ENCODE measurements around the gene HPCAL1. TPM values are rescaled to one million over a fixed set of nuclear protein-coding genes. Genes with fewer than 3 reads are reported as not detected.

The HPCAL1 gene
- polyA plus RNA-seq, 3 donors: 28.0 to 31.3 (median 31.2) TPM

DNA sequence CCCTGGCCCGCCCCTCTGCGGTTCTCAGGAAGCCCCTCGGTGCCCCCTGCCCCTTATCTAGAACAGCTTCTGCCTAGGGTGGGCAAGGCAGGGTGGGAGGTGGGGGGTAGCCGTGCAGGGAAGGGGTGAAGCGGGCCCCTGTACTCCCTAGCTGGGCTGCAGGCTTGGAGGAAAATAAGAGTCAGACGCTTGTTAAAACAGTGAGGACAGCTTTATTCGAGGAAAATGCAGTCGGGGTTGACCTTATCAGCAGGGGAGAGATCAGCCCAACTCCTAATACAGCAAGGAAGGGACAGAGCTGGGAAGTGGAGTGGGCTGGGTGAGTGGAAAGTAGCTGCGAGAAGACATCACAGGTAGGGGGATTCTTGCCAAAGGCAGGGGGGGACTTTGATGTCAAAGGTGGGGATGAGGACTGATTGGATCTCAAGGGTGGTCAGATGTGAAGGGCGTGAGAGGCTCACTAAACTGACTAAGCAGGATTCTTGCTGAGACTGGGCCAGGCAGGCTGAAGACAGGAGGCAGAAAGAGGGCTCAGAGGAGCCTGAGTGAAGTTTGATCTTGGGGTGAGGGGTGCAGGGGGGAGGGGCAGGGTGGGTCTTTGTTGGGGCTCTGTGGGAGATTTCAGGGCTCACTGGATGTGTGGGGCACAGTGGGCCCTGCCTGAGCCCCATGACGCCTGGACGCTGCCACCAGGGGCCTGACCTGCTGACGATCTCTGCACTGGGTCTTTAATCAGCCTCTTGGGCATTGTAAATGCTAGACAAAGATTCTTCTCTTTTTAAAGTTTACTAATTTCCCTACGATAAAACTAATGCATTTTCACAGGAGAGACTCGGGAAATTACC is 29.9 kb downstream of the HPCAL1 start:
- no peak for DNase-seq

GRCh38 chr2:10333247-10333613 is 30.5 kb downstream of the HPCAL1 start:
- DNase-seq: no peak

DNA sequence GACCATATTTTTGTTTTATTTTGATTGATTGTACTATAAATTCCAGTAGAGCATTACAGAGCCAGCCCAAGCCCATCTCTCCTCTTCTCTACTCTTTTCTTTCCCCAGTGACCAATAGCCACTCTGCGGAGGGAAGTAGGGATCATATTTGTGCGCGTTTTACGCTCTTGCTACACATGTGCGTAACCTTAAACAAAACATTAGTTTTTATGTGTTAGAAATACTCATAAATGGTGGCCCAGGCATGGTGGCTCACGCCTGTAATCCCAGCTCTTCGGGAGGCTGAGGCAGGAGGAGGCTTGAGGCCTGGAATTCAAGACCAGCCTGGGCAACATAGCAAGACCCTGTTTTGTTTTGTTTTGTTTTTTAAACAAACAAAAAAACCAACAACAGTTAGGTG is 31.3 kb downstream of the HPCAL1 start:
- no peak for DNase-seq

- no peak for DNase-seq
Measured at GRCh38 chr2:10335046-10335840, 32.5 kb downstream of the HPCAL1 start.

DNA sequence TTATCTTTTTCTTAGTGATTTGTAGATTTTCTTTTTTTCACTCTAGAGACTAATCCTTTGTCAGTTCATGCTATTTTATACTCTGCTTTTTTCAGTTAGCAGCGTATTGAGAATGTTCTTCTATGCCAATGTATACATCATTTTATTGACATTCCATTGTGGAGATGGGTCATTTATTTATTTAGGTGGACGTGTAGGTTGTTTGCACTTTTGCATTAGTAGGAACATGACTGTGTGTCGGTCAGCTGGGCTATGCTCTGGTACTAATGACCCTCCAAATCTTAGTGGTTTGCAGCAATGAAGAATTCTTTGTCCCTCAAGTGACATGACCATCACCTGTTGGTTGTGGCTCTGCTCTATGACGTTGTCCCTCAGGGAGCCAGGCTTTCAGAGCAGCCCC is 33.6 kb downstream of the HPCAL1 start:
- no peak for DNase-seq

GRCh38 chr2:10337449-10338269 is 35.0 kb downstream of the HPCAL1 start:
- DNase-seq: no peak

DNA sequence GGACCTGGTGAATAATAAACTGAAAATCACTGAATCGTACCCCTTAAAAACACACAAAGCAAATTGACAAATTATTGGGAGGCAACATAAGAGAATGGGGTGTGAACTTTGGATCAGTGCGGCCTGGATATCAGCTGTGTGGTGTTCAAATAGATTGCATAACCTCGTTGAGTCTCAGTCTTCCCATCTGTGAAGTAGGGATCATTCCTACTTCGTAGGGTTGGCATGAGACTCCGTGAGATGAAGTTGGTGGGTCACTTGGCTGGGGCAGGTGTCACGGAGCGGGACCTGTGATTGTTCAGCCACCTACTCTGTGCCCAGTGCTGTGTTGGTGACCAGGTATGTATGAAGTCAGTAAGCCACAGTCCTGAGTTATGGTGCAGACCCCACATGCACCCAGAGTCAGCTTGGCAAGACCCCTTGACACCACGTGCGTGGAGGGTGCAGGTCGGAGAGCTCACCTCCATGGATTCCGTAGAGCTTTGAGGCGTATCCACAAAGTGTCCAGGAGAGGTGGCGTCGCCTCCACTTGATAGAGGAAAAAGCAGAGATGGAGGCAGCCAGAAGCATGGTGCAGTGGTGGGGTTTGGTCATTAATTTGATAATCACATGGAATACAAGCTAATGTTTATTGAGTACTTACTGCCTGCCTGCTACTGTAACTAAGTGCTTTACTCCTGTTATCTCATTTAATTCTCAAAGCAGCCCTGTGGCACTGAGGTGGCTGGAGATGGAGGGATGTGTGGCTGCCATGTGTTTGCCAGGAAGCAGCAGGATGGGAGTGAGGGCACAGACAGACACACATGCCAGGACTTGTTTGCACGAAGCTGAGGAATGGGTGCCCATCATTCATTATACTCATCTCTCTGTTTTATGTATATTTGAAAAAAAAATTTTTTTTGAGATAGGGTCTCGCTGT is 35.8 kb downstream of the HPCAL1 start:
- no peak for DNase-seq

DNA sequence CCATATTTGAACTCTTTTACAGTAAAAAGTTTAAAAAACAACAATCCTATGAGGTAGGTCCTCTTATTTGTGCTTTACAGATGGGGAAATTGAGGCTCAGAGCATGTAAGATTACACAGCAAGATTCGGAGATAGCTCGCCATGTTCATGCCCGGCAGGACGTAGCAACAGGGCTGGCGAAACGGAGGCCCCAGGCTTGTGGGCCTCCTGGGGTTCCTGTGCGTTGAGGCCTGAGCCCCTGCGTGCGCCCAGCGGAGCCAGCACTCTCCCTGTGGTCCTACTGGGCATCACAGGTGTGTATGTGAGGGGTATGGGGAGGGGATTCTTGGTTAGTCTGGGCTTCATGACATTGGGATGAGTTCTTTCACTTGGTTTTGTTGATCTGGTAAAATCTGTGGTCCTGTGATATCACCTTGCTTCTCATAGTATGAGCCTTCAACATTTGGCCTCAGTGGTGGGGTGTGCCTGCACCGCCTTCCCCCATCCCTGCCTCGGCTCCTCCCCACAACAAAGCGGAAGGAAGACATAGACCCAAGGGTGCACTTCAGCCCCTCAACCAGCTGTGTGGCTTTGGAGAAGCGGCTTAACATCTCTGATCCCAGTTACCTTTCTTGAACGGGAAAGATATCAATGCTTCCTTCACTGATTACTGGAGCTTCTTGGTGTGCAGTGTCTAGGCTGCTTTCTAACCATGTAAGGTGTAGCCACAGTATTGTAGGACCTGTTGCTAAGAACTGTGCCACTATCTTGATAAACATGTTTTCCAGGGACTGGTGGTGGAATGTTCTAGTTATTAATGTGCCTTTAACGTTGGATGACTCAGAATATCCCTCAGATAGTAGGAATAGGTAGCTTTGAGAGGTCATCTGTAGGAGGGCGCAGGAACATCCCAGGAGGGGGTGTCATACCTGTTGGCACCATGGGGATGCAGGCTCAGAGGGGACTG is 37.2 kb downstream of the HPCAL1 start:
- DNase-seq: no peak

- no peak for DNase-seq
Measured at GRCh38 chr2:10340593-10340975, 37.9 kb downstream of the HPCAL1 start.

GRCh38 chr2:10341193-10341592 is 38.5 kb downstream of the HPCAL1 start:
- no peak for DNase-seq

GRCh38 chr2:10342245-10342951 is 39.7 kb downstream of the HPCAL1 start:
- no peak for DNase-seq

DNA sequence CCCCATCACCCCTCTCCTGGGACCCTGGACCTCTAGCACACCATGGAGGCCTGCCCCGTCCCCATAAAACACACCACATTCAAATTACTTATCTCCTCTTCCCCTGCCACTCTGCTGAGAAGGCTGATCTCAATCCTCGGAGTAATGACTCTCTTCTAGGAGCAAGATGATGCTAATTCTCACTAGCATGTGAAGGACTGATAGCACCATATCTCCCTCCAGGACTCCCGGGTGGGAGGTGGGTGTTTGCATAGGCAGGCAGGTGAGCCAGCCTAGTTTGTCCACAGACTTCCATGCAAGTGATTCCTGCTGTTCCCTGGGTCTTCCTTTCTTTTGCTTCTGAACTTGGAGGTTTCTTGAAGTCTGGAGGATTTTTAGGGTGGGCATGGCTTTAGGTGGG is 40.5 kb downstream of the HPCAL1 start:
- DNase-seq: no peak

DNA sequence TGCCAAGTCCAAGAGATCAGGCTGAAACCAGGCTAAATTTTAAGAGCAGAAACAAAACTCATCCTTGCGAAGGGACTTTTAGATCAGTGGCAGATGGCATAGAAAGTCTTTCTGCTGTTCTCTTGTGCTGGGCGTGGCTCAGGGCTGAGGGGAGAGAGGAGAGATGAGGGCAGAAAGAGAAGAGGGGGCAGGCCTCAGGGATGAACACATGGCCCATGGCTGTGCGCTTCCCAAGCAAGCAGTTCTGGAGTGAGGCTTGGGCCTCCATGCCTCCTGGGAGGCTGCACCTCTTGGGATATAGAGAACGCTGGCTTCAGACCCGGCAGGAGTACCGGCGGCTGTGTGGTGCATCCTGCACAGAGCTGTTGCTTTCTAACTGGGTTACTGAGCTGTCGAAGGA is 41.0 kb downstream of the HPCAL1 start:
- DNase-seq: no peak

DNA sequence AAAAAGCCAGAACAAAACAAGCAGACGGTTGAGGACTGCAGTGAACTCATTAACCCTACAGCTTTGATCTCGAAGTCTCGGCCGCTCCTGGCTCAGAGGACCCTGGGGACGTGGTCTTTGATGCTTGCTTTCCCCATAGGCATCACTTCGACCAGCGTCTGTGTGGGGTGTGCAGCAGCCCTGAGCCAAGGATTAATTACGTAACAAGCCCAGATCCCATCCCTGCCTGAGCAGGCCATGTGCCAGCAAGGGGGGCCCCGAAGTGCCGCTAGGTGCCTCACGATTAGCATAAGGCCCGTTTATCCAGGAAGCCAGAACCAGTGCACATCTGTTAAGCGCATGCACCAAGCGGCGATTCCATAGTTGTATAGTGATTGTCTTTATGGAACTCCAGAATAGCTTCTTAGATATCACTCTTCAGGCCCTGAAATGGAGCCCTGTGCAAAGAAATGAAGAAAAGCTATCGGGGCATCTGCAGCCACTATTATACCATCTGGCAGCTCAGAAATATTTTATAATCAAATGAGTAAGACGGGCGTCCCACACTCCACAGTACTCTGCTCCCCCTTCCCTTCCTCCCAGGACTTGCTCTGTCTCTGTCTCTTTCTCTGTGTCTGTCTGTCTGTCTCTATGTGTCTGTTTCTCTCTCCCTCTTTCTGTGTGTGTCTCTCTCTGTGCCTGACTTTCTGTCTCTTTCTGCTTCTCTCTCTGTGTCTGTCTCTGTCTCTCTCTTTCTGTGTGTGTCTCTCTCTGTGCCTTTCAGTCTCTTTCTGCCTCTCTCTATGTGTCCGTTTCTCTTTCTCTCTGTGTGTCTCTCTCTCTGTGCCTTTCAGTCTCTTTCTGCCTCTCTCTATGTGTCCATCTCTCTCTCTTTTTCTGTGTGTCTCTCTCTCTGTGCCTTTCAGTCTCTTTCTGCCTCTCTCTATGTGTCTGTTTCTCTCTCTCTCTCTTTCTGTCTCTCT is 41.7 kb downstream of the HPCAL1 start:
- no peak for DNase-seq

GRCh38 chr2:10345126-10345525 is 42.4 kb downstream of the HPCAL1 start:
- no peak for DNase-seq

GRCh38 chr2:10345813-10346212 is 43.1 kb downstream of the HPCAL1 start:
- DNase-seq: no peak

DNA sequence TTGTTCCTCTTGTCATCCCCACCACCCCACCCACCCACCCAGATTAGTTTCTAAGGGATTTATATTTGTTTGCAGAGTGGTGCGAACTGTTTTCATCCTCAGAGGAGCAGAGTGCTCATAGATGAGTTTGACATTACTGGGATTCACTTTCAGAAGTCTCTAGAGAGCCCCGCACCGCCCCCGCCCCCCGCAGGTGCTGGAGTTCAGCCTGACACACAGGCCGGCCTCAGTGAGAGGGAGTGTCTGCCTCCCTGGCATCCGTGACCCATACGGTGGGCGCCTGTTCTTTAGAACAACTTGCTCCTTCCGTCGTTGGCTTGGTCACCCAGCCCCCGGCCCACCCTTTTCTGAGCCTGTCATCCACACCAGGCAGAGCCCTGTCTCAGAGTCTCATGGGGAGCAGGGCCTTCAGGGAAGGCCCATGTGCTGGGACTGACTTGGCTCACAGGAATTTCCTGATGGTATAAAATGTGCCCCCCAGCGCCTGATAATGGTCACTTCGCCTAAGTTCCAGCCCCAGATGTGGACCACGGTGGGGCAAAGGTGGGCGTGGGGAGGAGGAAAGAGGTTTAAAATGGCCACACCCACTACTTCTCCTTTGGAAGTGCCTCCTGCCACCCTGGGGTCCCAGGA is 44.3 kb downstream of the HPCAL1 start:
- DNase-seq: no peak

DNA sequence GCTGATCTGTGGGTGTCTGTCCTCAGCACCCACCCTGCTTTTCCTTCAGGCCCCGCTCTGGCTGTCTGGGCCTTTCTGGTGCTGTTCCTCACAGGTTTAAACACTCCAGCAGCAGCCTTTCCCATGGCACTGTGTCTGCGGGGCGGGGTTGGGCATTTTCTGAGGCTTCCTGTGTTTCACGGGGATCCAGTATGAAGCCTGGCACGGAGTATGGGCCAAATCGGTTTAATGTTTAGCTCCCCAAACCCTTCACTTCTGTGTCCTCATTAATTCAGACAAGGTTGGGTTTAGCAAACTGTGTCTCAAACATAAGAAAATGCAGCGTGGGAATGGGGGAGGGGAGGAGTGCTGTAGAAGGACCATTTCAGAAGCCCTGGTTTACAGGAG is 44.9 kb downstream of the HPCAL1 start:
- DNase-seq: no peak
